GM19463 (cell line): ENCODE results near the gene NUDCD3.
"Not testable (repeated sequence)": the region's sequence is repeated elsewhere in the genome, so short reads cannot be mapped to it uniquely, and the experiment has no call there.

Source experiments
- ATAC-seq: cut with Tn5 transposase; IDR thresholded peaks from one replicate; pipeline ENCODE4 v1.9.1; 2021; ENCODE audit warnings: mild to moderate bottlenecking, moderate library complexity; ENCODE audit not compliant: unreplicated experiment

NUDCD3 gene

DNA sequence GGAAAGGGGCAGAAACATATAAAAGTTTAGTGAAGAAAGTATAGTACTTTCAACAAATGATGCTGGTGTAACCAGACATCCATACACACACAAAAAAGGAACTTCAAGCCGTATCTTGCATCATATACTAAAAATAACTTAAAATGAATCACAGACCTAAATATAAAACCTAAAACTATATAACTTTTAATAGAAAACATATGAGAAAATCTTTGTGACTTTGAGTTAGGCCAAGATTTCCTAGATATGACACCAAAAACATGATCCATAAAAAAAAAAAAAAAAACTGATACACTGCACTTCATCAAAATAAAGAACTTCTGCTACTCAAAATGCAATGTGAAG is 40.9 kb downstream of the NUDCD3 start:
- ATAC-seq = no peak

DNA sequence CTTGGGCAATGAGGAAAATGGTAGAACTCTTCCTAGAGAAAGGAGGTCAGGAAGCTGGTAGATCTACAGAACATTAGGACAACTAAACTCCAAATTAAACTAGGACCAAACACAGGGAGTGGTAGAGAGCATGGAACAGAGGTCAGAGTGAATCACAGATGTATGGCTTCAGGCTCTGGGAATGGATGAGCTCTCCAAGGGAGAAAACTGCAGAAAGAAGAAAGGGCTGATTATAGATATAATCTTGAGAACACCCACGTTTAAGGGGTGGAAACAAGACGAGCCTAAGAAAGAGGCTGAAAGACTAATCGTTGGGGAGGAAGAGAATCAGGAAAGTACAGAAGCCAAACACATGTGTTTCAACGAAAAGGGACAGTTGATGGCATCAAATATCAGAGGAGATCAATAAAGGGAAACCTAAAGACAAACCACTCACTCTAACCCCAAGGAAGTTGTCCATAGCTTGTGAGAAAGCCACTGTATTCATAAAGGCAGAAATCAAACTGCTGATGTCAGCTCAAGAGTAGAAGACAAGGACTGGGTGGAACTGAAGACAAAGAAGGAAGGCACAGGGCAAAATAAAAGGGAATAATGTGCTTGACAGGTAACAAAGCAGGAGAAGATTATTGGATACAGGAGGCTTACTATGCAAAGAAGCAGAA is 41.4 kb downstream of the NUDCD3 start:
- ATAC-seq = no peak

DNA sequence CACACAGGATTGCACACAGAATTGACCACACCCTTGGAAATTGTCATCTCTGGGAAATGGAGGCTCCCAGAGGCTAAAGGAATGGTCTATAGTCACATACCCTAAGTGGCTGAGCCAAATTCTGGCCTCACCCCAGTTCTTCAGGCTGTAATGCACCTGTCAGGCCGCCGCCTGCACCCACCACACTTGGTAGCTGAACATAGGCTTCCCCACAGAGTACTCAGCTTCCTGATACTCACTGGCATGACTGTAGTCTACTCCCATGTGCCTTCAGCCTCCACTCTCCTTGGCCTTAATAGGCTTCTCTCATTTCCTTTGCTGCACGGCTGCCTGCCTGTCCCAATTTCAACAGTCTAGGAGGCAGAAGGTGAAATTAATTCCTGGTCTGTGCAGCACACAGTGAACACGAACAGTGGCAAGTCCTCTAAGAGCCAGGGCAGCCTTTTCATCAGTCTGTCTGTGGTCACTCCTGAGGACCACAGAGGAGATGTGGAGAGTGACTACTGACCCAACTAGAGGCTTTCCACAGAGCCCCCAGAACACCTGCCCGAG is 42.5 kb downstream of the NUDCD3 start:
- no peak for ATAC-seq

DNA sequence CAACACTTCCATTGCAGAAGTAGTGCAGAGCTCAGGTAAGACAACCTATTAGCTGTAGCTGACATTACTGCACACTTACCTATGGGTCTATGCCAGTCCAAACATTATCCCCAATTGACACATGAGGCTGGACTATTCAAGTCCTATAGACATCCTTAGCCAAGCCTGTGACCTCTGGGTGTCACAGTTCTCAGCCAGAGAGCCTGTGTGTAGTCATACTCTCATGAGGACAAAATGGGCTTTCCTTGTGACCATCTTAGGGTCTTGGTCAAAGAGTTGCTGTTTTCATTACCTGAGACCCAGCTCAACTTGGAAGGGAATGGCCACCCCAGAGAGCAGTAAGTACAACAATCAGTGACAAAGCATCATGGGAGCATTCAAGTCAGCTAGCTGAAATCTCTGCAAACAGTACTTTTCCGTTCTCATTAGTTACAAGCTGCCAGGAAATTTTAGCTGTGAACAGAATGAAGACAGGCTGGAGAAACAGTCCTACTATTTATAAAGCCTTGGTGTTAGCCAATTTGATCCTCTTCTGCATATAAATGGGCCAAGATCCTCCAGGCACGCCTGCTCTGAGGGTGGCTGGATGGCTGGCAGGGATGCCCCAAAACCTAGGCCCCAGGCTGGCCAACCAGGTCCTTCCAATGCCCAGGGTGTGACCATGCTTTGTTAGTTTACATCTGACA is 44.3 kb downstream of the NUDCD3 start:
- ATAC-seq = no peak

DNA sequence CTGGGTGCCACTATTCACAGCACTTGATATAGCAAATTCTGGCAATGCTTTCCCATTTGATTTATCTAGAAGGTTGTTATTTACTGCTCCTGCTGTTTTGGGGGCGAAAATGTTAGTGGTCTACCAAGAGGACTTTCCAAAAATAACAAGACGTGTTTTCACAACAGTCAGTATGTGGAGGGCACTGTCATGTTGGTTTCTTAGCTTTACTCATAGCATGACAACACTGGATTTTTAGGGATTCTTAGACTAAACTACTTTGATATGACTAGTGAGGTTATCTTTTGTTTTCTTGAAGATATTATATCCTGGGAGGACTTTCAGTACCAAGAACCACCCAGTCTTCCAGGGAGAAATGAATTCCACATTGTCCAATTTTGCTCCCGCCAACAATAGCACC is 49.4 kb downstream of the NUDCD3 start:
- no peak for ATAC-seq

DNA sequence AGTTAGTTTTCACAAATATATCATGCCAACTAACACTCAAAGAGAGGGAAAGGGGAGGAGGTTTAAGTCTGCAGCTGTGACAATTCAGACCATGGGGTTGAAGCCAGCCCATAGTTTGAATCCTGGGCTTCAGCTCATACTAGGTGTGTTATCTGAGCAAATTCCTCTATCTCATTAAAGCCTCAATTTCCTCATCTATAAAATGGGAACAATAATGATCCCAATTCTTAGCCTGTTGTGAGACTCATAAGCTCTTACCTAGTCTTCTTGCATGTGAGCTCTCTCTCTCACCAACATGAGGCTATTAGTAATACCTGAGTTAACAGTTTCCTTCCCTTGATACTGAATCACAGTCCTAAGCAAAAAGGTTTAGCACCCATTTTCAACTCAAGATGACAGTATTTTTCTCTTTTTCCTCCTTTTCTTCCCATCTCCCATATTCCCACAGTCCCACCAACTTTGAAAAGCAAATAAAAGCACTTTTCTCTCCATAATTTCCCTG is 49.8 kb downstream of the NUDCD3 start:
- no peak for ATAC-seq

DNA sequence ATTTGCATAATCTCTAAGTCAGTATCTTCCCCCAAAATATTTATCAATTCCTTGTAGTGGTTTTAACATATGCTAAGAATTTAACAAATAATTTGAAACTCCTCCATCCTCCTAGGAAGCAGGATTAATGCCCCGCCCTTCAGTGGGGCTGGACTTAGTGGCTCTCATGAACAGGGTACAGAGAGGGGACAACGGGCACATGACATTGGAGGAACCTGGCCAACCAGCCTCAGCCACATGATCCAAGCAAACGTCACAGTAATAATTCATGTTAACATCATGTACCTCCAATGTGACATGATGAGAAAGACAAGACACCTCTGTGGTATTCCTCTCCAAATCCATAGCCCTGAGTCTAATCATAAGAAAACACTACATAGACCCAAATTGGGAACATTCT is 50.5 kb downstream of the NUDCD3 start:
- no peak for ATAC-seq

DNA sequence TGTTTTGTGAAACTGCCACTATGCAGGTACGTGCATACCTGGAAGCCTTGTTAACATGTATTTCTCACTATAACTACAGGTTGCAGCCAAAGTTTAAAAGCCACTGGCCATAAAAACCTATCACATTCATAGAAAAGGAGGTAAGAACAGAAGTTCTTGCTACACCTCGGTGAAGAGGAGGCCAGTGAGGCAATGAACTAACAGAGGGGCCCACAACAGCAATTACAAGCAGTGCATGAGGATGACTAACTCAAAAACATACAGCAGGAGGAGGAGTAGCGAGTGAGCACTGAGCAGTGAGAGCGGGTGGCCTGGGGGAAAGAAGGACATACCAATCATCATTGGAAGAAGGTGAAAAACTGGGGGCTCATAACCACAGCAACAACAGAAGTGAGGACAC is 51.6 kb downstream of the NUDCD3 start:
- ATAC-seq = no peak

DNA sequence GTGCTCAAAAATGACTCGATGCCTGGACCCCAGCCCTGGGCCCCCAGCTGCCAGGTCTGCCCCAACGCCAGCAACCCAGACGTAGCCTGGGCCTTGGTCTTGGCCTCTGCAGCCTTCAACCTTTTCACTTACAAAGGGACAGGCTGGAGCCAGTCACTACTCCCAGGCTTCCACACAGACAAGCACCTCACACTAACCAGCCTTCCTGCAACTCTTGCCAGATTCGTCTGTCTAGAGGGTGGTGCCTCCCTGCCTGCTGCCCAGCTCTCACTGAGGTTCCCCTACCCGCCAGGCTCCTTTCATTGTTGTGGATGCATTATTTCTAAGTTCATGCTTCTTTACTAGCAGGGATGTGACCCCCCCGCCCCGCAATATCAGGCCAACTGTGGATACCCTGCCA is 56.3 kb downstream of the NUDCD3 start:
- no peak for ATAC-seq

DNA sequence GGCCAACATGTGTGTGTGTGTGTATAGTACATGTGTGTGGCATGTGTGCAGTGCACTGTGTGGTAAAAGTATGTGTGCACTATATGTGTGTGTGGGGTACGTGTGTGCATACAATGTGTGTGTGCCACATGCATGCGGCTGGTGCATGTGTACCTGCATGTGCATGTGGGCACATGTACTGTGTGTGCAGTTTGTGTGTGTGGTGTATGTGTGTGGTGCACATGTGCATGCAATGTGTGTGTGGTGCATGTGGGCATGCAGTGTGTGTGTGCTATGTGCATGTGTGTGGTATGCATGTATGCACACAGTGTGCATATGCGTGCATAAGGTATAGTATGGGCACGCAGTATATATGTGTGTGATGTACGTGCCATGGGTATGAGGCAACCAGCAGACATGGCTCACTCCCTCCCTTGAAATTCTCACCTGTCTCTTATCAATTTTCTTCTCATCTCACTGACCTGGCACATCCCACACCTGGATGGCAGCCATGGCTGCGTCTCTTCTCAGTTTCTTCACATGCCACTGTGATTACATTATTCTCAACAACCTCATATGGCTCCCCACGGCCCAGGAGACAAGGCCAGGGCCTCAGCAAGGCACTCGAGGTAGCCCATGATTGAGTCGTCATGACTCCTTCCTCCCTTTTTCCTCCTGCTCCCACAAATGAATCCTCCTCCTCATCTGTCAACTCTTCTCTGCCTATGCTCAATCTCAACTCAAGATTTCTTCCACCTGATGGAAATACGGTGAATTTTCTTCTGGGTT is 57.0 kb downstream of the NUDCD3 start:
- ATAC-seq = no peak

DNA sequence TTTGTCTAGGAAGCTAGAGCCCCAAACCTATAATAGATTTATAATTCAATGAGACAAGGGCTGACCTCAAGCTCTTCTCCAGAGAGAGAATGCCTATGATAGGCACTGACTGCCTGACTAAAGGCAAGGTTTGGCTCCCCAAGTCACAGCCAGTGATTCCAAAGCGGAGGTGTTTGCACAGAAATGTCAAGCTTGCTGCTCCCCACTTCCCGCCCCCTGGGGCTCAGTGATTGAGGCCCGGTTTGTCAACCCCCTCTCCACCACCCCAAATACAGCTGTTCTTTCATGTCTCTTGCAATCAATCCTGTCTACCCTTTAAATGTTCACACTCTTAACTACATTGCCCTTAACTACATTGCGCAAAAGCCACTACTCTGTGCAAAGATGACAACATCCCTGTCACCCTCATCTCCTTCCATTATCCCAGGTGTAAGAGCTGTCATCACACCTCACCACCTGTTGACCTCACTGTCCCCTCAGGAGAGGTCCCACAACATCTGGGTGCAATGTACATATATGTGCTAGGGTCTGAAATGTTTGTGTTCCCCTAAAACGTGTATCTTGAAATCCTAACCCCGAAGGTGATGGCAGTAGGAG is 58.0 kb downstream of the NUDCD3 start:
- ATAC-seq = no peak

DNA sequence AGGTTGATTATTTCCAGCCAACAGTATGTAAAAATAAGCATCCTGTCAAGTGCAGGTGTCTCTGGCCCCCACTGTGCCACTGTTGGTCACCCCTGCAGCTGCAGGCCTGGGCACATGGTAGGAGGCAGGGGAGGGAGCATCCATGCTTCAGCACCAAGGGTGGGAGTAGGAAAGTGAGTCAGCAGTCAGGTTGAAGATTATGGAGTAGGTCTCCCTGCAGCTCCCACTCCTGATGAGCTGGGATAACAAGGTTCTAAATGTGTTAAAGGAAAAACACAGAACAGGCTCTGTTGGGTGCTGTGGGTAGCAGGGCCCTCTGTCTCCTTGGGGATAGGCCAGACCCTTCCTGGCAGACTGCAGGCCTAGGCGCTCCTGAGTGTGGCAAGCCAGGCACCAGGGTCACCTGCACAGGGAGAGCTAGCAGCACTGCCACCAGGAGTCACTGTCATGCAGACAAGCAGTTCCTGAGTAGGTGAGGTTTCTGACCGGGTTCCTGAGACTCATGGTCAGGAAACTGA is 59.3 kb downstream of the NUDCD3 start:
- ATAC-seq = peak; percentile 78

DNA sequence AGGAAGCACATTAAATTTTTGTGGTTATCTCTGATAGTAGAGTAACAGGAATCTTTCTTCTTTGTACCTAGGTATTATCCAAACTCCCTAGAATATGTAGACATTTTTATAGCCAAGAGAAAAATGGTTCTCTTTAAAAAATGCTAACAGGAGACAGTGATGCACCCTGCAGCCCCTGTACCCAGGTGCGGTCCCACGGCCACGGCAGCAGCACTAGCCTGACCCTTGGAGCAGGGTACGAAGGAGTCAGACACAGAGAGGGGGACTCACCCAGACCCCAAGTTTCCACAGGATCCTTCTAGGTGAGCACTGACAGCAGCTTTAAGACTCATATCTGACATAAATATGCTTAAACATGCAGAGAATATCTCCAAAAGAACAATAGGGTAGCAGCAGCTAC is 60.4 kb downstream of the NUDCD3 start:
- no peak for ATAC-seq

DNA sequence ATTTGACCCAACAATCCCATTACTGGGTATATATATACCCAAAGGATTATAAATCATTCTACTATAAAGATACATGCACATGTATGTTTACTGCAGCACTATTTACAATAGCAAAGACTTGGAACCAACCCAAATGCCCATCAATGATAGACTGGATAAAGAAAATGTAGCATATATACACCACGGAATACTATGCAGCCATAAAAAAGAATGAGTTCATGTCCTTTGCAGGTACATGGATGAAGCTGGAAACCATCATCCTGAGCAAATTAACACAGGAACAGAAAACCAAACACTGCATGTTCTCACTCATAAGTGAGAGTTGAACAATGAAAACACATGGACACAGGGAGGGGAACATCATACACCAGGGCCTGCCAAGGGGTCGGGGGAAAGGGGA is 65.7 kb downstream of the NUDCD3 start:
- ATAC-seq = not testable (repeated sequence)

DNA sequence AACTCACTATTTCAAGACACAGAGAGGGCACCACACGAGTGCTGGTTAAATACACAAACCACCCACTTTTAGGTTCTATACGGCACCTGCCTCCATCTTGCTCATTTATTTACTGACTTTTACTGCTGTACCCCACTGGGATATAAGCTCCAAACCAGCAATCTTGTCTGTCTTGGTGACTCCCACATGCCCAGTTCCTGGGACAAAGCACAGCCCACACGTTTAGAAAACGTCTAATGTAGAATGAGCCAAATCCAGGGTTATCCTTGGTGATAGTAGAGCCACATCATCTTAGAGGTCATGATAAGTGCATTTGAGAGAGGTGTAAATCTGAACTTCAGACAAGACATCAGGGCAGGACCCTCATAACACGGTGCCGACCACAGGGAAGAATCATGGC is 73.5 kb downstream of the NUDCD3 start:
- ATAC-seq = no peak

DNA sequence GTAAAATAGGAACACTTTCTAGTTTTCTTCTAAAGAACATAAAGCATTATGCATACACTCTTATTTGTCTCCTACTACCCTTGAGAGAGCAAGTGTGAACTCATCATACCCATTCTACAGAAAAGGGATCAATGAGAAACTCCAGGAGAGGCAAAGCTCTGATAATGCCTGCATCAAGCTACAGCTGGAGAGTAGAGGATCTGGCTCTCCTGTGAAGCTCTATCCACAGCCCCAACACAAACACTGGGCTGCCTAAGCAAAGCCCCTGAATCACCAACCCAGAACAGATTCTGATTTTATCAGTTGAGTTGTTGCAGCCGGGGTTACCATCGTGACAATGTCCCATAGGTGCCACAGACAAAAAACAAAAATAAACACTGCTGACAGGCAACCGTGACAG is 74.9 kb downstream of the NUDCD3 start:
- no peak for ATAC-seq

DNA sequence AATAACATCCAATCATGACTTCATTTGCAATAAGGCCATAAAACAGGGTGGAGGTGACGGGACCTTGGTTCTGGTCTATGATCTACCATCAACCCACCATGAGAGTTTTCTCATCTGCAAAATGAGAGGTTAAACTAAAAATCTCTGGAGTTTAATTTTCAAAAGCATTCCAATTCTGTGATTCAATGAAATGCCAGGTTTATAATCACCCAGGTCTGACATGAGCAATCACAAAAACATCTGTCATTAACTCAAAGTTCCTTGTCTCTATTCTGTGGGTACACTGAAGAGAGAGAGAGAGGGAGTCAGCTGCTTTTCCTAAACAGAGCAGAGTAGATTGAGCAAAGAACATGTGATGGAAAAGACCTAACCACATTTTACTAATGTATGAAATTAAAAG is 75.4 kb downstream of the NUDCD3 start:
- ATAC-seq = no peak

DNA sequence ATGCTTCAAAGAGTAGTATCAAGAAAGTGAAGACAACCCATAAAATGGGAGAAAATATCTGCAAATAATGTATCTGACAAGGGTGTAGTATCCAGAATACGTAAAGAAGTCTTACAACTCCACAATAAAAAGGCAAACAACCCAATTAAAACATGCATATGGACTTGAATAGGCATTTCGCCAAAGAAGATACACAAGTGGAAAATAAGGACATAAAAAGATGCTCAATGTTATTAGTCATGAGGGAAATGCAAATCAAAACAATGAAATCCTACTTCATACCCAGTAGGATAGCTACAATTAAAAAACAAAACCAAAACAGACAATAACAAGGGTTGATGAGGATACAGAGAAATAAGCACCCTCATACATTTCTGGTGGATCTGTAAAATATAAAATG is 79.2 kb downstream of the NUDCD3 start:
- ATAC-seq = no peak

DNA sequence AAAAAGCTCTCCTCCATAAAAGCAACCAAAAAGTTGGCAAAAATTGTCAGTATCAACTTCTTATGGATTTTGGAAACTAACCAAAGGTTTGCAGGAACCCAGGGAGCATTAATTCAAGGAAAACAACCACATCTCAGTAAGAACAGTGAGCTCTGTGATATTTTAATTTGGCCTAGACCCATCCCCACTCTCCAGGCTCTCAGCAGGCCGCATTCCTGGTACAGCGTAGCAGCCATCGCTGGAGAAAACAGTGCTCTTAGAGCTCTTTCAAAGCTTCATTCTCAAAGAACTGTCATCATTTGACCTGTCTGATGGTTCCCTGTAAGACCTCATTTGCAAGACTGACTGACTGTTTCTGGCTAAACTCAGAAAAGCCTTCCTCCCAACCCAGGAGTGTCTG is 81.9 kb downstream of the NUDCD3 start:
- ATAC-seq = no peak

DNA sequence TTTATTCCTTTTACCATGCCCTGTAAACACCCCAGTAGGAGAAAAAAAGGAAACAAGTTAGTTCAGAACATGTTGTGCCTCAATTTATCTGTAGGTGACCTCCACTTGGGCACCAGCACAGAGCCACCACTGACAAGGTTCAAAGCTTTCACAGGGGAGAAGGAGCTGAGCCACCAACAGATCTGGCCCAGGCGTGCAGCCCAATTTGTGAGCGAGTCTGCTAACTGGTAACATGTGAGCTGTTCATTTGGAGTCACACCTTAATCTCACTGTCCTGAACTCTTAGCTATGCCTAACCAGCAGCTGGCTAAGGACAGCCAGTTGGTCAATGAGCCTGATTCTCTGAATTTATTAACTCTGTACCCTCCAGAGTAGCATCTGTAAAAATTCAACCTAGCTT is 86.7 kb downstream of the NUDCD3 start:
- no peak for ATAC-seq

DNA sequence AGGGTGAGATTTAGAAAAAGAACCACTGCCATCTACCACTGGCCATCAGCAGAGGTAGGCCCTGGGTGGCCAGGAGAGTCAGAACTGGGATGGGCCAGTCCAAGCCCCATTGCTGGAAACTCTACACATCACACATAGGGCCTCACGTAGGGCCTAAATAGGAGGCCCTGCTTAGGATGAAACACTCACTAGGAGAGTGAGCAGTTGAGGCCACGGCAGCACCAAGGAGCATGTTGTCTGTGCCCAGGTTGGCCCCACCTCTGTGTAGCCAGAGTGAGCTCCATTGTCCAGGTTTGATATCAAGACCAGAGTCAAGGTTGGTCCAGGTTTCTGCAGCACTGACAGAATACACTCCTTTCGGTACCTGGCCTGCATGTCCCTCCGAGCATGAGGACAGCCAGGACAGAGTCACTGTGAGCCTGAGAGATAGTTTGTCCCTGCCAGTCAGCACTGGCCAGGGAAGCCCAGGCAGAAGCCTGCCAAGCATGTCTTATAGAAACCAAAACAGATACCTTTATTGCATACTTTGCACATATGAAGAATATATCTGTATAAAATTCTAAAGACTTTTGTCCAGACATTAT is 87.2 kb downstream of the NUDCD3 start:
- no peak for ATAC-seq
